ENCODE data around the gene MARCHF4. TPM values are rescaled to one million over a fixed set of nuclear protein-coding genes. Genes with fewer than 3 reads are reported as not detected.

MARCHF4 gene
- total RNA-seq, 2 experiments from 2014 or later: not detected

GRCh38 chr2:216354306-216354705 lies 18.0 kb downstream of the MARCHF4 start:
- Mint-ChIP-seq H3K36me3 (ENCODE audit: low read depth) (no peaks in the 10 kb centered on the region), H3K4me3 (no peak overlapping the region), H3K27me3 (peaks cover 5% of the 10 kb centered on the region), H3K27ac (no peak overlapping the region), H3K9me3 (no peaks in the 10 kb centered on the region), H3K4me1 (peaks cover 47% of the 10 kb centered on the region)
- DNase-seq: no peak
- ChIA-PET POLR2A (interaction anchor here (2.3 to 2.8 kb wide), 2 partner anchors 18 to 58 kb away, joined by 8 to 15 read pairs; partner anchors contain the start of genes MARCHF4 and SMARCAL1), CTCF (interaction anchor here (1.5 to 1.6 kb wide), 2 partner anchors 240 to 245 kb away, joined by 4 read pairs; partner anchors contain the start of gene XRCC5)

GRCh38 chr2:216352653-216353270 lies 19.5 kb downstream of the MARCHF4 start:
- Mint-ChIP-seq H3K27ac (peak overlapping the region; percentile 77), H3K4me3 (no peak overlapping the region), H3K9me3 (no peaks in the 10 kb centered on the region), H3K36me3 (ENCODE audit: low read depth) (no peaks in the 10 kb centered on the region), H3K4me1 (peaks cover 55% of the 10 kb centered on the region), H3K27me3 (no peaks in the 10 kb centered on the region)
- ChIA-PET POLR2A (interaction anchor here (1.6 to 2.8 kb wide), 4 partner anchors 19 to 146 kb away, joined by 4 to 15 read pairs (median 6); partner anchors contain the start of genes MARCHF4, RPL37A and SMARCAL1), CTCF (interaction anchor here (0.6 to 1.6 kb wide), 5 partner anchors 49 to 243 kb away, joined by 3 to 11 read pairs (median 4); partner anchors contain the start of gene XRCC5)
- no peak for DNase-seq

DNA sequence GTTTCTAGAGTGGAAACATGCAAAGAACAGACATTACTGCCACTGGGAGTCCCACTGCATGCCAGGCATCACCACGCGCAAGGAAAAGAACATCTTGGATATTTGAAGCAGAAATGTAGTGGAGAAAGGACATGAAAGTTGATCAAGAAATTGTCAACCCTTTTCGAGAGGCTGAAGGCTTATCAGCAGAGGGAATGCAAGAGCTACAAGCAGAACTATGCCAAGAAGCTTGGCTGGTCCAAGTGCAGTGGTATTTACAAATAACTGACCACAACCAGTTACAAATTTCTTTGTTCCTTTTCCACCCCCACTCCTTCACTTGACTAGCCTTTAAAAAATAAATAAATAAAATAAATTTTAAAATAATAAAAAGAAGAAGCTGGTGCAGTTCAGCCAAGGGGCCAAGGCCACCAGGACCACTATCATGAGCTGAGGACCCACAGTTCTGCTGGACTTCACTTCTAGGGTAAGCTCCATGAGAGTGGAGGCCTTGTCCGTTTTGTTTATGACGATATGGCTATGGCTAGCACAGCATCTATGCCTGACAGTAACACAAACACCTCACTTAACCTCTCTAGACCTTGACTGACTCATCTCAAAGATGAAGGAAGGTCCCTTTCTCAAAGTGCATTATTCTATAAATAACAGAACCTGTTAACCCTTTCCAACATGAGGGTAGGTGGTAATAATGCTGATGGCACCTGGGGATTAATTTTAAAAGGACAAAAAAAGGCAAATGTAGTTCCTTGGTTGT lies 20.9 kb downstream of the MARCHF4 start:
- POLR2A ChIA-PET: interaction anchor here (2.8 kb wide), 1 partner anchor 61 kb away, joined by 15 read pairs; the partner anchor contains the start of gene SMARCAL1
- Mint-ChIP-seq H3K27ac (no peak overlapping the region), H3K27me3 (no peaks in the 10 kb centered on the region)

GRCh38 chr2:216350214-216350791 lies 22.0 kb downstream of the MARCHF4 start:
- Mint-ChIP-seq H3K9me3 (no peaks in the 10 kb centered on the region), H3K4me3 (no peak overlapping the region), H3K36me3 (ENCODE audit: low read depth) (no peaks in the 10 kb centered on the region), H3K27me3 (no peaks in the 10 kb centered on the region), H3K4me1 (peaks cover 65% of the 10 kb centered on the region), H3K27ac (peak overlapping the region; percentile 33)
- ChIA-PET CTCF (interaction anchor here (0.9 to 3.1 kb wide), 3 partner anchors 13 to 55 kb away, joined by 3 to 15 read pairs (median 3); no protein-coding TSS in a partner anchor), POLR2A (no interaction called here)
- peak; percentile 46 for DNase-seq

More for the DNA sequence above, 20.9 kb downstream of the MARCHF4 start:
- no peaks in the 10 kb centered on the region for H3K36me3 Mint-ChIP-seq (ENCODE audit: low read depth)
- CTCF ChIA-PET: interaction anchor here (0.9 to 3.1 kb wide), 4 partner anchors 12 to 54 kb away, joined by 3 to 15 read pairs (median 4); no protein-coding TSS in a partner anchor
- H3K4me1 Mint-ChIP-seq: peaks cover 64% of the 10 kb centered on the region
- H3K4me3 Mint-ChIP-seq: no peak overlapping the region
- no peaks in the 10 kb centered on the region for H3K9me3 Mint-ChIP-seq
- no peak for DNase-seq

DNA sequence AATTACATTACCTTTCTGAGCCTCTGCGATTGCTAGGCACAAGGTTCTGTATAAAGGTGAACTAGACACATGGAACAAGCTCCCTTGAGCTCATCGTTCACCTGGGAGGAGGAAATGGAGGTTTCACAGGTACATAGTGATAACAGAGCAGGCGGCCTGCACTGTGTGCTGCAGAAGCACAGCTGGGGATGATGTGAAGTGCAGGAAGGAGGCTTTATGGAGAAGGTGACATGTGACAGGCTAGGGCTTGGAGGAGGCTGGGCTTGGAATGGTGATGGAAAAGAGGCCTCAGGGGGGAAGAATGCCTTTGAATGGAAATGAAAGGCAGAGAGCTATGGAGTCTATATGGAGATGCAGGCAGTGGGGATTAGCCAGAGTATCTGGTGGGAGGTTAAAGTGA lies 22.9 kb downstream of the MARCHF4 start:
- POLR2A ChIA-PET: interaction anchor here (1.0 kb wide), 1 partner anchor 11 kb away, joined by 3 read pairs; no protein-coding TSS in a partner anchor
- H3K27me3 Mint-ChIP-seq: no peaks in the 10 kb centered on the region
- CTCF ChIA-PET: interaction anchor here (0.6 to 3.1 kb wide), 3 partner anchors 56 to 239 kb away, joined by 3 to 15 read pairs (median 3); no protein-coding TSS in a partner anchor
- H3K9me3 Mint-ChIP-seq: no peaks in the 10 kb centered on the region
- no peak for DNase-seq
- H3K4me3 Mint-ChIP-seq: no peak overlapping the region
- no peaks in the 10 kb centered on the region for H3K36me3 Mint-ChIP-seq (ENCODE audit: low read depth)
- H3K4me1 Mint-ChIP-seq: peaks cover 64% of the 10 kb centered on the region
- H3K27ac Mint-ChIP-seq: no peak overlapping the region

DNA sequence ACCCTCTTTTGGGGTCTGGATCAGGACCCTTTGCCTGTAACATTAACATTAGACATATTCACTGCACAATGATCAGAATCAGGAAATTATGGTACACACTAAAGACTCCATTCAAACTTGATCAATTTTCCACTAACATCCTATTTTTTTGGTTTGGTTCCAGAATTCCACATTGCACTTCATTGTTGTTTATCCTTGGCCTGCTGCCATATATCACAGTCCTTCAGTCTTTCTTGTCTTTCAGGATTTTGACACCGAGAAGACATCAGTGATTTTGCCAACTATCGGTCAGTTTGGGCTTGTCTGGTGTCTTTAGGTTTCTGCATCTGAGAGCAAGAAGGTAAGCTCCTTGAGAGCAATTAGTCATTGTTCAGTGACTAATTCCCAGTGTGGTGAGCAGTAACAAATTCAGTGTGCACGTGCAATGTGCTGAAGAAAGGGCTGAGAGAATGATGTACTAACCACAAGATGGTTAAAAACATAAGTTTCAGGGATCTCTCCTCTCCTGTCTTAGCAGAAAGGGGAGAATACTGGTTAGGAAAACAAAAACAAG lies 23.5 kb downstream of the MARCHF4 start:
- H3K27ac Mint-ChIP-seq: no peak overlapping the region
- ChIA-PET POLR2A (interaction anchor here (1.0 kb wide), 1 partner anchor 10 kb away, joined by 3 read pairs; no protein-coding TSS in a partner anchor), CTCF (interaction anchor here (0.6 to 3.1 kb wide), 3 partner anchors 56 to 238 kb away, joined by 3 to 15 read pairs (median 3); no protein-coding TSS in a partner anchor)
- no peak overlapping the region for H3K4me3 Mint-ChIP-seq
- DNase-seq: no peak
- H3K4me1 Mint-ChIP-seq: peaks cover 60% of the 10 kb centered on the region
- H3K27me3 Mint-ChIP-seq: no peaks in the 10 kb centered on the region
- no peaks in the 10 kb centered on the region for H3K36me3 Mint-ChIP-seq (ENCODE audit: low read depth)
- no peaks in the 10 kb centered on the region for H3K9me3 Mint-ChIP-seq

- no peak overlapping the region for H3K27ac Mint-ChIP-seq
- no peak for DNase-seq
- ChIA-PET CTCF (no interaction called here), POLR2A (no interaction called here)
- no peaks in the 10 kb centered on the region for H3K36me3 Mint-ChIP-seq (ENCODE audit: low read depth)
- H3K9me3 Mint-ChIP-seq: no peaks in the 10 kb centered on the region
- H3K4me3 Mint-ChIP-seq: no peak overlapping the region
- peaks cover 40% of the 10 kb centered on the region for H3K4me1 Mint-ChIP-seq
- no peaks in the 10 kb centered on the region for H3K27me3 Mint-ChIP-seq
Observed at GRCh38 chr2:216346781-216347180, 25.5 kb downstream of the MARCHF4 start.

- Mint-ChIP-seq H3K27me3 (no peaks in the 10 kb centered on the region), H3K4me3 (no peak overlapping the region), H3K36me3 (ENCODE audit: low read depth) (no peaks in the 10 kb centered on the region), H3K9me3 (no peaks in the 10 kb centered on the region), H3K27ac (no peak overlapping the region), H3K4me1 (peaks cover 33% of the 10 kb centered on the region)
- CTCF ChIA-PET: no interaction called here
- no peak for DNase-seq
- POLR2A ChIA-PET: no interaction called here
Observed at GRCh38 chr2:216345846-216346245, 26.4 kb downstream of the MARCHF4 start.

- CTCF ChIA-PET: no interaction called here
- H3K4me1 Mint-ChIP-seq: peaks cover 24% of the 10 kb centered on the region
- H3K4me3 Mint-ChIP-seq: no peak overlapping the region
- no peak for DNase-seq
- POLR2A ChIA-PET: interaction anchor here (0.8 kb wide), 1 partner anchor 10 kb away, joined by 3 read pairs; no protein-coding TSS in a partner anchor
- no peaks in the 10 kb centered on the region for H3K36me3 Mint-ChIP-seq (ENCODE audit: low read depth)
- H3K27me3 Mint-ChIP-seq: no peaks in the 10 kb centered on the region
- no peaks in the 10 kb centered on the region for H3K9me3 Mint-ChIP-seq
- H3K27ac Mint-ChIP-seq: no peak overlapping the region
Observed at GRCh38 chr2:216344950-216345300, 27.4 kb downstream of the MARCHF4 start.

- peaks cover 19% of the 10 kb centered on the region for H3K4me1 Mint-ChIP-seq
- no peaks in the 10 kb centered on the region for H3K9me3 Mint-ChIP-seq
- H3K27me3 Mint-ChIP-seq: no peaks in the 10 kb centered on the region
- ChIA-PET POLR2A (interaction anchor here (0.8 kb wide), 1 partner anchor 10 kb away, joined by 3 read pairs; no protein-coding TSS in a partner anchor), CTCF (no interaction called here)
- no peaks in the 10 kb centered on the region for H3K36me3 Mint-ChIP-seq (ENCODE audit: low read depth)
- no peak overlapping the region for H3K4me3 Mint-ChIP-seq
- no peak for DNase-seq
- H3K27ac Mint-ChIP-seq: no peak overlapping the region
Observed at GRCh38 chr2:216344206-216344949, 27.9 kb downstream of the MARCHF4 start.

- no peaks in the 10 kb centered on the region for H3K36me3 Mint-ChIP-seq (ENCODE audit: low read depth)
- no peaks in the 10 kb centered on the region for H3K9me3 Mint-ChIP-seq
- POLR2A ChIA-PET: no interaction called here
- no peak overlapping the region for H3K4me3 Mint-ChIP-seq
- DNase-seq: no peak
- peaks cover 10% of the 10 kb centered on the region for H3K4me1 Mint-ChIP-seq
- CTCF ChIA-PET: no interaction called here
- peaks cover 2% of the 10 kb centered on the region for H3K27me3 Mint-ChIP-seq
- H3K27ac Mint-ChIP-seq: no peak overlapping the region
Observed at GRCh38 chr2:216343221-216343980, 28.9 kb downstream of the MARCHF4 start.

DNA sequence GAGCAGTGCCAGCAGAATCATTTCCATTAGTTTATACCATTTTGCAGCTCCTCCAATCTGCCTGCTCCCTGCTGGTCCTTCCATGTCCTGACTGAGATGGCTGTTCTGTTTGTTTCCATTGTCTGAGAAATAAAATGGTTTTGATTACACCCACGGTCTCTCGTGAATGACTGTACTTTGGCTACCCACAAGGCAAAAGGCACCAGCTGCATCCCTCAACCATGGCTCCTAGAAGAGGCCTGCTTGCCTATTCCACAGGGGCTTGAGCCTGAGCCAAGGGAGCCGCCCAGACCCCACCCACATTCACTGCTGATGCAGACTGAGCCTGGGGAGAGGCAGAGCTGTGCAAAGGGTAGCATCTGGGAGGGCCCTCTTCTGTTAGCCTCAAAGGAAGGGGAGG lies 31.2 kb downstream of the MARCHF4 start:
- no peak overlapping the region for H3K4me3 Mint-ChIP-seq
- H3K27ac Mint-ChIP-seq: no peak overlapping the region
- CTCF ChIA-PET: no interaction called here
- no peaks in the 10 kb centered on the region for H3K9me3 Mint-ChIP-seq
- H3K4me1 Mint-ChIP-seq: no peaks in the 10 kb centered on the region
- POLR2A ChIA-PET: no interaction called here
- no peak for DNase-seq
- H3K27me3 Mint-ChIP-seq: peaks cover 3% of the 10 kb centered on the region
- no peaks in the 10 kb centered on the region for H3K36me3 Mint-ChIP-seq (ENCODE audit: low read depth)
